GM19455 (cell line): ENCODE results near the gene ZDHHC7.
A peak's percentile ranks its signal among the peaks of the same experiment; 100 is the strongest.
"Not testable (repeated sequence)": the region's sequence is repeated elsewhere in the genome, so short reads cannot be mapped to it uniquely, and the experiment has no call there.

Experiments used
- ATAC-seq: cut with Tn5 transposase; IDR thresholded peaks from one replicate; pipeline ENCODE4 v1.9.1; 2021; ENCODE audit not compliant: unreplicated experiment

Gene ZDHHC7, protein sequence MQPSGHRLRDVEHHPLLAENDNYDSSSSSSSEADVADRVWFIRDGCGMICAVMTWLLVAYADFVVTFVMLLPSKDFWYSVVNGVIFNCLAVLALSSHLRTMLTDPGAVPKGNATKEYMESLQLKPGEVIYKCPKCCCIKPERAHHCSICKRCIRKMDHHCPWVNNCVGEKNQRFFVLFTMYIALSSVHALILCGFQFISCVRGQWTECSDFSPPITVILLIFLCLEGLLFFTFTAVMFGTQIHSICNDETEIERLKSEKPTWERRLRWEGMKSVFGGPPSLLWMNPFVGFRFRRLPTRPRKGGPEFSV

DNA sequence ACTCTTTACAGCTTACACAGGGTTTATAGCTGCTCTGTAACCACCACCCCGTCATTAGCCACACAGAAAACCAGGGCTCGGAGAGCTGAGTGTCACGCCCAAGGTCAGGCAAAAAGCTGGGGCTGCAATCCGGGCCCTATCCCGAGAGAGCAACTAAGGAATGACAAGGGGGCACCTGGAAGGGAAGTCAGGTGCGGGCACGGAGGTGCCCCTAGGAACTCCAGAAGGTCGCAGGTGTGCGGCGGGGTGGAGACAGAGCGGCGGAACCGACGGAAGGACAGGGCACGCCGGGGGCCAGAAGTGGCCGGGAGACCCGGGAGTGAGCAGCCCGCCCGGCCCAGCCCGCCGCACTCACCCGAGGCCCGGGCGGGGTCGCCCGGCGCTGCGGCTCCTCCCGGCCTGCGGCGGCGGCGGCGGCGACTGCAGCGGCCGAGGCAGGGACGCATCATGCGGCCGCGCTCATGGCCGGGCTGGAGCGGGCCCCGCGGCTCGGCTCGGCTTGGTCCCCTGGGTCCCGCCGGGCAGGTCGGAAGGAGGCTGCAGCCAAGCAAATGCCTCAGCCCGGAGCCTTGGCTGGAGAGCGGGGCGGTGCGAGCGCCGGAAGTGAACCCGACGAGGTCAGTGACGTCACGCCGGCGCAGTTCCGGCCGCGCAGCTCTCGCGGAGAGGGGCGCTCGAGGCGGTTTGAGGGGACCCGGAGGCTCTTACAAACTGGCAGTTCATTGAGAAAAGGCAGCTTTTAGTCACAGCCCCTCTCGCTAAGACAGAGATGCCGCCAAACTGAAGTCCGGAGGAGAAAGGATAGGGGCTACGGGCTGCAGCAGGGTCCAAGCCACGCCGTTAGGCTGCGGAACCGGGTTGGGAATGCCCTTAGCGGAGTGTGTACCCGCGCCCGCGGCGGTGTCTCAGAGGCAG, at the start of gene ZDHHC7:
Gene ZDHHC7, minus strand, starts transcription at position 605 of the 915 bp plus-strand sequence. CDS start 20,917 bp downstream, outside the sequence.
- peak; percentile 90 for ATAC-seq

DNA sequence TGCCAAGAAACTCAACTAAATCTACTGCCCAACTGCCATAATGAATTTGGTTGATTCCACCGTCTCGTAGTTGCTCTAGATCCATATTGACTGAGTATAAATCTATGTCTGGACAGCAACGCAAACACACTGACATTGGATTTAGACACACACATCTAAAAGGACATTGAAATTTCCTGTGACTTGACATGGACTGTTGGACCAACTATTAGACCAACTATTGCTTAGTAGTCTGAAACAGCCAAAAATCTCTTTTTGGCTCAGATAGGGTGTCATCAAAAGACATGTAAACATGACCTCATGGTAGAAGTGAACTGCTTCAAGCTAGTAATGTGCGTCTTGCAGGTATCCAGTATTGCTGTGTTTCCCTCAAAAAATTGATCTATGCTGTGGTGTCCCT, 47.6 kb upstream of the ZDHHC7 start:
- no peak for ATAC-seq

DNA sequence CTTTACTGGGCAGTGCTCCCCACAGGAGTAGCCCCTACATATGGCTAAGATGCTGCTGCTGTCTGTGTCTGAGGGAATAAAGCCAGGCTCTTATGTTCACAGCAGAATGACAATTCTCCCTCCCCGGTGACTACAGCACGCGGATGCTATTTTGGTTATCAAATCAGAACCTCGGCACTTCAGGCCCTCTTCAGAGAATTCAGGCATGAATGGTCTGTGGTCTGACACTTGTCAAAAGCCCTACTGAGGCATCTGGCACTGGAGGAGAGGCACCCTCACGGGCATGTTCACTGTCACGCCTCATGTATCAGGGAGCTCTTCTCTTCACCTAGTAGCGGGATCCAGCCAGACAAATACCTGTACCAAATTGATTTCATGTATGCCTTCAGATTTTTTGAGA, 46.6 kb upstream of the ZDHHC7 start:
- no peak for ATAC-seq

DNA sequence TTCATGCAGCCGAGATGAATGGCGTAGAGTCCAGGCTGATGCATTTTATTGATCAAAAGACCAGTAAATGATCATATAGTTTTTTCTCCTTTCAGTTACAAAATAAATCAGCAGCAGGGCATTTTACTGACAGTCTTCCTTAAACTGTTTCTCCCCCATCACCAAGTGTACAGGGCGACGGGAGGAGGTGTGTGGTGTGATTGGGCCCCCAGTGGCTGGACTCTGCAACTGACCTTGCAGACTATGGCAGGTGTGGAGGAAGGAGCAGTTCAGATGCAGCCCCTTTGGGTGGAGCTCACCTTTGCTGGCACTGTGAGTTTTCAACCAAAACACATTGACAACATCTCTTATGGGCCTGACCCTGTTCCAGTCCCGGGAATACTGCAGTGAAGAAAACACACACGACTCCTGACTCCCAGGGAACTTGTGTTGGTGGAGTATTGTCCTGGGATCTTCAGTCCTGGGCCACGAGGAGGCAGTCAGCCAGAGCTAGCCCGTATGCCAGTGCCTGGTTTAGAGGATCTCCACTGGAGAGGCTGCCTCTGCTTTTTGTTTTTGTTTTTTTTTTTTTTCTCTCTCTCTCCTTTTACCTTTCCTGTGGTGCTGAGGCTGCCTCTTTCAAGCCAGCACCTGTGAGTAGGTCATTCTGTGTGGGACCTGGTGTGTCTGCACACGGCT, 46.0 kb upstream of the ZDHHC7 start:
- ATAC-seq = no peak

DNA sequence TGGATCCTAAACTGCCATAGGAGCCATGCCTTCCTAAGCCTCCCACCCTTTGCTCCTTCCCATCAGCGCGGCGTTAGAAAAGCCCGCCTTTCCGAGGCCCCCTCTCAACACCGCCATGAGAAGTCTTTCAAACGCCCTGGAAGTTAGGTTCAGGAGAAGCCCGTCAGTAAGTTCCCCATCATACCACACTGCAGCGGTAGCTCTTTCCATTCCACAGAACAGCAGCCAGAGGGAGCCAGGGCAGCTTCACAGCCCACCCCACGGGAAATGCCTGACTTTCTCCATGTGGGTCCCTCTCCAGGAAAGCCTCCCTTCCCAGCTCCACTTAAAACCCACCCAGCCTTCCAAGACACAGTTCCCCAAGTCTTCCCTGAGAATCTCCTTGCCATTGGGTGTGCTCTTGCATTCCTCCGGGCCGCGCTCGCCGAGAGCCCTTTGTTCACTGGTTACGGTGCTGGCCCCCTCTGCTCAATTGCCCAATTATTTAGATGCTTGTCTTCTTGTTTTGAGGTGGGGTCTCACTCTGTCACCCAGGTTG, 44.9 kb upstream of the ZDHHC7 start:
- no peak for ATAC-seq

DNA sequence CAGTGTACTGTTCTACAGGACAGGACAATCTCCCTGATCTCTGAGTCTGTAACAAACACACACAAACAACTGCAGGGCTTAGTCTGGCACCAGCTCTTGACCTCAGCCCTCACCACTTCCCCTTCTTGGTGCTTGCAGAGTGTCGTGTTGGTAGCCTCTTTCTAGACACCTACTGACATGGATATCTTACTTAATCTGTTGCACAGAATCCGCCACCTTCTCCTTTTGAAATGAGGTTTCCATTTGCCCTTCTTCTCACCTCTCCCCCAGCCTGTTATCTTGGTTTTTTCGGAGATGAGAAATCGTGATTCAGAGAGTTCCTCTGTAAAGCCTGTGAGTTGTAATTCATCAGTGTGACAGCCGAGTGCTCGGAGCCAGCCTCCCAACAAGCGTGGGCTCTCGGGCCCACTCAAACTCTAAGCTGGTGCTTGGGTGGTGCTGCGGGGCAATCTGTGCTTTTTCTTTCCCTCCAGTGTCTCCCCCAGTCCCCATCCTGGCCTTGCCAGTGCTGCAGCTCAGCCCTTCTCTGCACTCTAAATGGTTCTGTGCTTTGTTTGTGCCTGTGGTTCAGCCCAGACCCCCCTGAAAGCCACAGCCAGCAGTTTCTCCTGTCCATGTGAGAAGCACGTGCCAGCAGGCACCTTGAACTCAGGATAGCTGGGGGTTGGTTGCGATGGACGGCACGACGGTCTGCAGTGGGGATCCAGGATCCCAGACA, 44.3 kb upstream of the ZDHHC7 start:
- peak; percentile 86 for ATAC-seq

DNA sequence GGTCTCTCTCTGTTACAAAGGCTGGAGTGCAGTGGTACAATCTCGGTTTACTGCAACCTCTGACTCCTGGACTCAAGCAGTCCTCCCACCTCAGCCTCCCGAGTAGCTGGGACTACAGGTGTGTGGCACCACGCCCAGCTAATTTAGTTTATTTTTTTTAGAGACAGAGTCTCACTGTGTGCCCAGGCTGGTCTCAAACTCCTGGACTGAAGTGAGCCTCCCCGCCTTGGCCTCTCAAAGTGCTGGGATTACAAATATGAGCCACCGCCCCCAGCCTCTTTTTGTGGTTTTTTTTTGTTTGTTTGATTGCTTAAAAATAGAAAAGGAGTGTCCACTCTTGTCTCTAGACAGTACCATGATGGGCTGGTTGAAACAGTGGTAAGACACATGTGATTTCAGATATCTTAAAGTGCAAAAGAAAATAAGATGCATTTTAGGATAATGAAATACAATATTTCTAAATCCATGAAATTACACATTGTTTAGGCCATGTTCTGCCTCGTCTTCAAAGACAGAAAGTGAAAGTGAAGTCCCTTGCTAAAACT, 43.7 kb upstream of the ZDHHC7 start:
- no peak for ATAC-seq

DNA sequence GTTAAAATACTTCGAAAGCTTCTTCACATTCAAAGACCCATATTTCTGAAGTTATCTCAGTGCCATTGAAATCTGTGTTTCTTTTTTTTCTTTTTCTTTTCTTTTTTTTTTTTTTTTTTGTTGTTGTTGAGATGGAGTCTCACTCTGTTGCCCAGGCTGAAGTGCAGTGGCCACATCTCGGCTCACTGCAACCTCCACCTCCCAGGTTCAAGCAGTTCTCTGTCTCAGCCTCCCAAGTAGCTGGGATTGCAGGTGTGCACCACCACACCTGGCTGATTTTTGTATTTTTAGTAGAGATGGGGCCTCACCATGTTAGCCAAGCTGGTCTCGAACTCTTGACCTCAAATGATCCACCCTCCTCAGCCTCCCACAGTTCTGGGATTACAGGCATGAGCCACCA, 43.0 kb upstream of the ZDHHC7 start:
- not testable (repeated sequence) for ATAC-seq

DNA sequence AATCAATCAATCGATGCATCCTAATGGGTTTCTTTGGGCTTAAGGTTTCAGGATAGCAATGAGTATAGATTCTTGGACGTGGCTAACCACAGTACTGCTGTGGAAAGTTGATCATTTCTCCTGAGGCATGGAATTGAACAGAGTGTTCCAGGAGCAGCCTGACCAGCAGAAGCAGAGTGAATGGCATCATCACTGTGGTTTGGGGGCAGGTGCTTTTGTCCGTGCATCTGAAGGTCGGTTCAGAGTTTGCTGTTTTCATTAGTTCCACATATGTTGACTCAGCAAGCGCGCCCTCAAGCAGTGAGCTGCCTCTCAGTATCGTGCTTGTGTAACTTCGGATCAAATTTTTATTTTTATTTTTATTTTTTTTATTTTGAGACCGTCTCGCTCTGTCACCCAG, 41.2 kb upstream of the ZDHHC7 start:
- no peak for ATAC-seq

DNA sequence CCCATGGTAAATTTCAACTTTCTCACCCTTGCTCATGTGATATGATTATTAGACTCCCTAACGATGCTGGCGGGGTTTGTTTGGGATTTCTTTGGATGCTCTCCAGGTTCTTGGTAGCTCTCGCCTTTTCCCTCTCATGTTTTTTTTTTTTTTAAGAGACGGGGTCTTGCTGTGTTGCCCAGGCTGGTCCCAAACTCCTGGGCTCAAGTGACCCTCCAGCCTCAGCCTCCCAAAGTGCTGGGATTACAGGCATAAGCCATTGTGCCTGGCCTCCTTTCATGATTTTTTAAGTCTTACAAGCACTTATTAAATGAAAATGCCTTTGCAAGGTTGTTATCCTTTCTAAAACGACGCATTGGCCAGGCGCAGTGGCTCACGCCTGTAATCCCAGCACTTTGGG, 40.3 kb upstream of the ZDHHC7 start:
- no peak for ATAC-seq

DNA sequence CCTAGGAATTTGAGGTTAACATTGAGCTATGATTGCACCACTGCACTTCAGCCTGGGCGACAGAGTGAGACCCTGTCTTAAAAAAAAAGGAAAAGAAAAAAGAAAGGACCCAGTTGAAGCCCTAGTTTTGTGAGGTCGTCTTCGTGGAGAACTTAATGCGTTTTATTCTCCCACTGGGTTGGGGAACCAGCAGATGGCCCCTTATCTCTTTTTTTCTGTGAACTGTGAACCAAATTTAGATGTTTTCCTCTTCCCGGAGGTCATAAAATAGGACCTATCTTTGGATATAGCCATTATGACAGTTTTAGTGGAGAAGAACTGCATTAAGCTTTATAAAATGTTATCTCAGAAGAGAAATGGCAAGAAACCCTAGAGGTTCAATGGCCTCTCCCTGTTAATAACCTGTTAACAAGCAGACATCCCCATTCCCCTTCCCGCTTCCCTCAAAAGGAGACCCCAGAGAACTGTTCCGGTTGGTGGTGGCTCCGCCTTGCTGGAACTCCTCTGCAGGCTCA, 39.8 kb upstream of the ZDHHC7 start:
- ATAC-seq = no peak

DNA sequence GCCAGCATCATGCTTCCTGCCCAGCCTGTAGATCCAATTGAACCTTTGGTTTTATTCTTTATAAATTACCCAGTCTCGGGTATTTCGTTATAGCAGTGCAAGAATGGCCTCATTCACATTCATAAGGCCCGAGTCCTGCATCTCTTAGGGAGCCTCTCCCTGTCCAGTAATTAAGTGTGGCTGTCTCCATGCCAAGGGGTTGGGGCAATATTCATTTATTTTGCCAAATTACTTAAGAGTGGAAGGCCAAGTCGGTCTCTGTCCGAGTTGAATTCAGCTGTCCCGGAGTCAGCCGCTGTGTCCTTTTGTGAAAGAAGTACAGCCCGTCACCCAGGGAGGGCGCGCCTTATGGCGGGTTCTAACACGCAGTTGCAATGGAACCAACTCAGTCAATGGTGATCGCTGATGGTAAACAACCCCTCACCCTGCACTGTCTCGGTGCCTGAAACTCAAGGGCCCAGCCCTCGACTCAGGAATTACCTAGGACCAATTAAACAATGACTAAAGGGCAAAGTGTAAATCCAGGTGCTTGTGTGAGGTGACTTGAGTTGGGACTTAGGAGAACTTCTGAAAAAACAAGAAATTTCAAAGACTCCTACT, 38.5 kb upstream of the ZDHHC7 start:
- ATAC-seq = no peak

DNA sequence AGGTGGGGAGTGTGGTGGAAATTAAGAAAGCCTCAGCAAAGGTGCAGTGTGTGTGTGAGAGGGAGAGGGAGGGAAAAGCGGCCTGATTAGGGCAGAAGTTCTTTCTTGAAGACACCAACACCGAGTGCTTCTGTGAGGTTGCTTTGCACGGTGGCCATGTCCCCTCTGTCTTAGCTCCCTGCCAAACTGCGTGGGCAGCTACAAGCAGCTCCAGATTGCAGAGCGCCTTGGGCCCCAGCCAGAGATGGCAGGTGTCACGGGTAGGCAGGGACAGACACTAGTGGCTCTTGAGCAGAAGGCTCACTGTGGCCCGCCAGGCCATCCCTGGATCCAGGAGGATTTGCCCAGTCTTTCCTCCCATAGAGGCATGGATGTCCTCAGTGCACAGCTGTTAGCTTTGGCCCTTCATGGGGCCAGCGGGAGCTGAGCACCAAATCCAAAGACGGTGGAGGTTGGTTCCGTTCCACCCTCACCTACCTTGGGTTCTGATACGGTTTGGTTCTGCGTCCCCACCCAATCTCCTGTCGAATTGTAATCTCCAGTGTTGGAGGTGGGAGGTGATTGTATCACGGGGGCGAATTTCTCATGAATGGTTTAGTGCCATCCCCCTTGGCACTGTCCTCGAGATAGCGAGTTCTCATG, 37.7 kb upstream of the ZDHHC7 start:
- ATAC-seq = no peak

DNA sequence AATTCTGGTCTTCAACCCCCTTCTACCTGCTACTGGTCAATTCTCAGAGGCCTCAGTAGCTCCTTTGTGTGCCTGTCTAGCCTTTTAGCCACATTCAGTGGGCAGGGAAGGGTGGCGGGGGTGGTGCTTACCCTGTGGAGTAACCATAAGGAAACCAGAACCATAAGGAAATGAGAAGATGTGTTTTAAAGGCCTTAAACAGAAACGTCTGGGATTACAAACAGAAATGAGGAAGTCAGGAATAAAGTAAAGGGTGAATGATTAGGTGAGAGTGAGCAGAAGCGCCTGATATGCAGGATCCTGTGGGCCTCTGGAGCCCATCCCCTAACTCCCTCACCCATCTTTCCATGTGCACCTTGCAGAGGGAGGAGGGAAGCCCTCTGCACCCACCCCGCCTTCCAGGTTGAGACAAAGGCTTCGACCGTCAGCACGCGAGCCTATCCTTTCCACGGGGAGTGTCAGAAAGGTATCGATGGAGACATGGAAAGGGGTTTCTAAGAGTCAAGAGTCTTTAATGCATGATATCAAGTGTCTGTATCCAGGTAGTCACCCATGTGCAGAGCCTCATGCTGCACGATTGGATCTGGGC, 36.6 kb upstream of the ZDHHC7 start:
- ATAC-seq = no peak

DNA sequence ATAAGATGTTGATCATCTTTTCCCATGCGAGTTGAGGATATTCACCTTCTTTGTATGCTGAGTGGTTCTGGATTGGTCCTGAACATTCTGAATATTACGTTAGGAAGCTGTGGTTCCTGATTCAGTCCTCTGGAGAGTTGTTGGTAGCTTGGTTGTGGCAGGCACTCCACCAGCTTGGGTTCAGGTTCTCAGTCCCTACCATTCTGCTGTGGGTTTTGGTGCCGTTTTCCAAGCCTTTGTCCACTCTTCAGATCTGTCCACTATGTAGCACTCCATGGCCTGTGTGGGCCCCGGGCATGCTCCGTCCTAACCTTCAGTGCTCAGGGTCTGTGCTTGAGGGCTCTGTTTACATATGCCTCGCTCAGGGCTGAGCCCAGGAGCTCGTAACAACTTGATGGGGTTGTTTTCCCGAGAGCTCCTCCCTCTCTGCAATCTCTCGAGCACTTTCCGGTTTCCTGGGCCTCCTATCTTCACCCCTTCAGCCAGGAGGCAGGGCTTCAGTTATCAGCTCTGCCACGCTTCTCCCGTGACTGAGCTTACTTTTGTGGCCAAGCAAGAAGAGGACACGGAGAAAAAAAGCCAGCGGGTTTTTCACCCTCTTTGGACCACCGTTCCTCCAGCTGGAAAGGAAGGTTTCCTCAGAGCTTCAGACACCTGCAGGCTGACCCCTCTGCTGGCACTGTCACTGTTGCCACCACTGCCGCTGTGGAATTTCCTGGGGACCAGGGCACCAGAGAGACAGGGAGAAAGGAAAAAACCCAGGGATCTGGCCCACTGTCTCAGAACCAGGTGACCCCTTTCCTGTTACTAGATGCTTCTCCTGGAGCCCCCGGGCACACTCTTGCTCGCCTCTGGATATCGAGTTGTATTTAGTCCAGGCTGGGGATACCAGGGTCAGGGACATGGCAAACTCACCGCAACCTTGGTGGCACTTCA, 35.9 kb upstream of the ZDHHC7 start:
- no peak for ATAC-seq

DNA sequence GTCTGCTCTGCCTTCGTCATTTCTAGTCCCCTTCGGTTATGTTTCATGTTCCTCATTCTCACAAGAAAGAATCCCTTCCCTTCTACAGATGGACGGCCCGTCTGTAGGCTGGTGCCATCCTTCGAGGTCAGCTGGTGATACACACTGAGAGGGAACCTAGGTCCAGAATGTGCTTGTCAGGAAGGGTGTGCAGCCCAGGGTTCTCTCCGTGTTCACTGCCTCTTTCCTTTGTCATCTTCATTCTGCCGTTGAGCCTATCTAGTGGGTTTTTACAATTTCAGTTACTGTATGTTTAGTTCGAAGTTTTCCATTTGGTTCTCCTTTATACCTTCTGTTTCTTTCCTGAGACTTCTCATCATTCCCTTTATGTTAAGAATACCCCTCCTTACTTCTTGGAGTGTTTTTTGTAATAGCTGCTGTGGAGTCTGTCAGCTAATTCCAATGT, 35.2 kb upstream of the ZDHHC7 start:
- no peak for ATAC-seq

DNA sequence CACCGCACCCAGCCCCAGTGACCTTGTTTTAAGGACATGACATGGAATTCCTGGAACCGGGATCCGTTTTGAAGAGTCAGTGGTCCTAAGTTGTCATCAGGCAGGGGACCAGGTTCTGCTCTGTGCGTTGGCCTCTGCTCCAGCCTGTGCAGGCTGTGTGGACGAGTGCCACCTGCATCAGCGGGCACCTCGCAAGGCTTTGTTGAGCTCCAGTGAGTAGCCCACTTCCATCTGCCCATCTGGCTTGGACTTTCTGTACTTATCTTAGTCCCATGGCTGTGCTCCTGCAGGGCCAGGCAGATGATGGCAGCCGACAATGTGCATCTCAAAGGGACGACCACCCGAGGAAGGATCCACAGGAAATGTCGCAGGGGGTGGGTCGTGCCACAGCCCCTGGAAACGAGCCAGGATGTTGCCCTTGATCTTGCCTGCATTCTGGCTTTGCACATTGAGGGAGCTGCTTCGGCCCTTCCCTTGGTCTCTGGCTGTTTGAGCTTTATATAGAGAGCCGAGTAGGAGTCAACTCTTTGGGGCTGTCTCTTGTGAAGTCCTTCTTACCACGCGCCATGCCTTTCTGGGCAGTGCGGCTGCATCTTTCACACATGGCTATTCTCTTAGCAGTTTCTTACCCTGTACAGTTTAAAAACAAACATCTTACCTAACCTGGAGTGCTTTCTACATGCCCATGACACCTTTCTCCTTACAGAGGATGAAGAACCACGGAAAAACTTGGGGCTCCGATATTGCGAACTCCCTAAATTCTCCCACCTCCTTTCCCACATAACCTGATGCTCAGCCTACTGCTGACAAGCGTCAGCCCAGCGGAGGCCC, 34.5 kb upstream of the ZDHHC7 start:
- no peak for ATAC-seq
